Fibroblast of the aortic adventitia (primary cell): ENCODE measurements around the gene ZNF766. TPM values are rescaled to one million over a fixed set of nuclear protein-coding genes. Genes with fewer than 3 reads are reported as not detected.
"Not testable (repeated sequence)": the region's sequence is repeated elsewhere in the genome, so short reads cannot be mapped to it uniquely, and the experiment has no call there.

ENCODE experiments used
- DNase-seq: peaks from one replicate; pipeline ENCODE4 v3.0.0-alpha.2; 2010; ENCODE audit warnings: low read depth
- H3K4me3 ChIP-seq: 2 replicates; pipeline ENCODE4 v1.5.1; 2011; ENCODE audit warnings: low read depth, mild to moderate bottlenecking, control low read depth, low read length, moderate library complexity
- CTCF ChIP-seq: IDR thresholded peaks from 2 replicates; pipeline ENCODE4 v1.5.1; 2011; ENCODE audit warnings: mild to moderate bottlenecking, low read length, control low read depth, inconsistent platforms; ENCODE audit not compliant: insufficient read depth
- small RNA-seq: library from RNA; depleted of rRNA; stranded (forward); fragments of <200 nt; gene quantifications from one replicate; pipeline ENCODE3, GENCODE V24; 2012
- total RNA-seq: library from RNA; depleted of rRNA; stranded (reverse); fragments of >200 nt; gene quantifications from 2 replicates; pipeline ENCODE4 v1.2.3, GENCODE V29; 2012; ENCODE audit warnings: low replicate concordance

The ZNF766 gene
- total RNA-seq, 1 donor, result 13.9 TPM

GRCh38 chr19:52335768-52336116 is 66.4 kb downstream of the ZNF766 start:
- no peak for TF ChIP-seq CTCF
- DNase-seq, result no peak
- H3K4me3 ChIP-seq, result peak overlapping the region; percentile 82

- TF ChIP-seq CTCF, result no peak
- DNase-seq, result peak; percentile 75
- H3K4me3 ChIP-seq, result peak within 1 kb of the TSS; percentile 82
Measured at GRCh38 chr19:52336117-52336790, 66.9 kb downstream of the ZNF766 start, which contains the start of gene ZNF610. Gene ZNF610 (plus strand): TSS chr19:52336243. CDS start chr19:52349173, 12,930 bp downstream.

- no peak for TF ChIP-seq CTCF
- peak; percentile 3 for DNase-seq
Measured at GRCh38 chr19:52336791-52337381, 67.5 kb downstream of the ZNF766 start.

DNA sequence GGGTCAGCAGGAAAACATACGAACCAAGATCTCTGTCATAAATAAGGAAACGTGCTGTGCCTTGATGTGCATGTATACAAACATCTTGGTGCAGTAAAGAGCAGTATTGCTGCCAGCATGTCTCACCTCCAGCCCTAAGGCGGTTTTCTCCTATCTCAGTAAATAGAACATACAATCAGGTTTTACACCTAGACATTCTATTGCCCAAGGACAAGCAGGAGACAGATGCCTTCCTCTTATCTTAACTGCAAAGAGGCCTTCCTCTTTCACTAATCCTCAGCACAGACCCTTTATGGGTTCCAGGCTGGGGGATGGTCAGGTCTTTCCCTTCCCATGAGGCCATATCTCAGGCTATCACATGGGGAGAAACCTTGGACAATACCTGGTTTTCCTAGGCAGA is 69.6 kb downstream of the ZNF766 start:
- not testable (repeated sequence) for H3K4me3 ChIP-seq, DNase-seq

More at GRCh38 chr19:52336791-52337381, 67.5 kb downstream of the ZNF766 start:
- peak overlapping the region; percentile 82 for H3K4me3 ChIP-seq

- peak; percentile 16 for DNase-seq
- peak; percentile 11 for TF ChIP-seq CTCF
- no peak overlapping the region for H3K4me3 ChIP-seq
Measured at GRCh38 chr19:52343548-52343947, 74.2 kb downstream of the ZNF766 start.

GRCh38 chr19:52345162-52345561 is 75.8 kb downstream of the ZNF766 start:
- no peak overlapping the region for H3K4me3 ChIP-seq
- no peak for DNase-seq
- no peak for TF ChIP-seq CTCF

Small RNA genes lying within 50 kb of the gene (small RNA-seq; reads per million reads assigned to genes)
- gene MIR643 (3.3 reads per million, percentile 82 among the genes with 10 or more reads in this experiment), gene MIR6801 (0.25 reads per million), gene RF00019 (not detected)

Other genes starting within 250 kb of the ZNF766 start
- gene ZNF614, start 241.2 kb upstream of the ZNF766 start, total RNA-seq, result 4.3 and 9.9 TPM in 2 replicates
- 7.9 and 9.7 TPM in 2 replicates for gene ZNF432, start 220.7 kb upstream of the ZNF766 start, total RNA-seq
- gene ZNF841, start 173.8 kb upstream of the ZNF766 start, total RNA-seq, result 26.0 and 28.9 TPM in 2 replicates
- 5.0 and 8.9 TPM in 2 replicates for gene ZNF616, start 129.6 kb upstream of the ZNF766 start, total RNA-seq
- 11.3 and 11.8 TPM in 2 replicates for gene ZNF836, start 98.0 kb upstream of the ZNF766 start, total RNA-seq
- gene PPP2R1A, start 79.5 kb upstream of the ZNF766 start, total RNA-seq, result 176 and 187 TPM in 2 replicates
- 4.0 and 13.2 TPM in 2 replicates for gene ZNF480, start 27.6 kb downstream of the ZNF766 start, total RNA-seq
- gene ZNF610, start 66.7 kb downstream of the ZNF766 start, total RNA-seq, result 1.7 and 2.3 TPM in 2 replicates
- gene ZNF880, start 100.3 kb downstream of the ZNF766 start, total RNA-seq, result 15.2 and 27.3 TPM in 2 replicates
- gene ZNF528, start 128.3 kb downstream of the ZNF766 start, total RNA-seq, result 42.5 and 72.3 TPM in 2 replicates
- gene ZNF534, start 159.6 kb downstream of the ZNF766 start, total RNA-seq, result not detected in 2 replicates
- gene ZNF578, start 184.0 kb downstream of the ZNF766 start, total RNA-seq, result 2.6 and 3.5 TPM in 2 replicates